Measurements from ENCODE around the gene LRRC36. TPM values are rescaled to one million over a fixed set of nuclear protein-coding genes. Genes with fewer than 3 reads are reported as not detected.
"Not testable (repeated sequence)": the region's sequence is repeated elsewhere in the genome, so short reads cannot be mapped to it uniquely, and the experiment has no call there.

The LRRC36 gene
- total RNA-seq, 3 donors from 2014 or later (not counting 1 experiment from before 2014, with no cell fraction given): not detected

DNA sequence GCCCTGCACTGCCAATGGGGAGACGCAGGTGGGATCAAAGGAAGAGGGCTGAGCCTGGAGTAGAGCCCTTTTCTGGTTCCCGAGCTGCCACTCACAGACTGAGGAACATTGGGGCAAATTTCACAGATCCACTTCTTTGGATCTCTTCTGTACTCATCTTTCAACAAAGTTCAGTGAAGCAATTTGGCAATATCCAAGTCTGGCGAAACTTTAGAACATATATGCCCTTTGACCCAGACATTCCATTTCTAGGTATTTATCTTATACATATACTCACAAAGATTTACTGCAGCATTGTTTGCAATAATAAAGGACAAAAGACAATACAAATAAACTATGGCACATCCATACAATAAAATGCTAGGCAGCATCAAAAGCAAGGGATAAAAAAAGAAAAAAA, 84.7 kb downstream of the LRRC36 start:
- 89% methylated on average over 3 of the region's 3 CpGs for WGBS (ENCODE audit: insufficient coverage)
- Mint-ChIP-seq H3K4me1 (peaks cover under 1 to 6% of the 10 kb centered on the region in 2 donors), H3K4me3 (no peak overlapping the region), H3K27ac (no peak overlapping the region), H3K36me3 (no peaks in the 10 kb centered on the region), H3K27me3 (ENCODE audit: low read depth in 2 of 2) (peaks cover 0 to 8% of the 10 kb centered on the region in 2 donors), H3K9me3 (no peaks in the 10 kb centered on the region)
- no peak for ATAC-seq
- intact Hi-C loops (cut with micrococcal nuclease): no loop called here
- Histone ChIP-seq H3K4me1 (ENCODE audit: control insufficient read depth, insufficient read depth, low read length) (peaks cover 4% of the 10 kb centered on the region), H3K4me3 (ENCODE audit: low read length) (no peak overlapping the region), H3K27ac (ENCODE audit: low read length) (no peak overlapping the region), H3K9me3 (ENCODE audit: control insufficient read depth, insufficient read depth, low read length) (no peaks in the 10 kb centered on the region), H3K36me3 (ENCODE audit: control insufficient read depth, insufficient read depth, low read length) (no peaks in the 10 kb centered on the region), H3K27me3 (ENCODE audit: control insufficient read depth, insufficient read depth, low read length) (no peaks in the 10 kb centered on the region)
- TF ChIP-seq CTCF (IDR thresholded peaks at IDR 0.05): no peak
- DNase-seq: no peak

GRCh38 chr16:67412294-67412693, 85.7 kb downstream of the LRRC36 start:
- no peaks in the 10 kb centered on the region for H3K36me3 Mint-ChIP-seq
- WGBS (ENCODE audit: insufficient coverage): 51% methylated on average over 2 of the region's 2 CpGs
- TF ChIP-seq CTCF (IDR thresholded peaks at IDR 0.05): no peak

DNA sequence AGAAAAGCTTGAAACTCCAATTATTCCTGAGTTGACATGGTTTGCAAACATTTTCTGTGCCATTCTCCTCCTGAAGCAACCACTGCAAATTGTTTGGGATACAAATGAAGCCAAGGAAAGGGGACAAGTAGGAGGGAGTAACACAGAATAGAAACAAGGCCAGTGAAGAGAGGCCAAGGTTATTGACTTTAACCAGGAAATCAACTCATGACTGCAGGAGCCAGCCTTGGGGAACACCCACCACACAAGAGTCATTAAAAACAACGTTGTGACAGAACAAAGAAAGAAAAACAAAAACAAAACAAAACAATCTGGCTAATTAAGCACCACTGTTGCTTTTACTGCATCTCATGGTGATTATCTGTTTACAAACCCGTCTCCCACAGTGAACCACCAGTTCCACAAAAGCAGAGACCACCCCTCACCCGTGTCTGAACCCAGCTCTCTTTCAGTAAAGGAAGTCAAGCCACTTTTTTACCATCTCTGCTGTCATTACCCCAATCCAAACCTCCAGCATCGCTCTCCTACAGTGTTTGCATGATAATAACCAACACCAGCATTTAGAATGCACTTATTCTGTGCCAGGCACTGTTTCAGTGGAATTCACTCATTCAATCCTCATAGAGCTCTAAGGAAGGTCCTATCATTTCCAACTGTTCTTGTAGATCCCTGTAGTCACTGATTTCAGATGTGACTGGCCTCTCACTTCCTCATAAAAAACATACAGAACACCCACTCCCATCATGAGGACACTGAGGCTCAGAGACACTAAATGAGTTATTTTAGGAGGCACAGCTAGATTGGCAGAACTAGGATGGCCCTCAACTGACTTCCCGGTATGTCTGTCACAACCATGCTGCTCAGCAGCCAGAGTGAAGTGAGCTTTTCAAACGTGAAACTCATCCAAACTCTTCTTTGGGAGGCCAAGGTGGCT, 87.6 kb downstream of the LRRC36 start:
- no peaks in the 10 kb centered on the region for H3K36me3 Mint-ChIP-seq
- Histone ChIP-seq H3K4me3 (ENCODE audit: low read length) (no peak overlapping the region), H3K27ac (ENCODE audit: low read length) (no peak overlapping the region), H3K27me3 (ENCODE audit: control insufficient read depth, insufficient read depth, low read length) (peaks cover 2% of the 10 kb centered on the region), H3K9me3 (ENCODE audit: control insufficient read depth, insufficient read depth, low read length) (no peaks in the 10 kb centered on the region), H3K4me1 (ENCODE audit: control insufficient read depth, insufficient read depth, low read length) (peaks cover 8% of the 10 kb centered on the region), H3K36me3 (ENCODE audit: control insufficient read depth, insufficient read depth, low read length) (no peaks in the 10 kb centered on the region)
- no peaks in the 10 kb centered on the region for H3K9me3 Mint-ChIP-seq
- WGBS (ENCODE audit: insufficient coverage): 79% methylated on average over 6 of the region's 6 CpGs
- peaks cover 8 to 16% of the 10 kb centered on the region in 2 donors for H3K27me3 Mint-ChIP-seq (ENCODE audit: low read depth in 2 of 2)
- intact Hi-C loops (cut with micrococcal nuclease): no loop called here
- ATAC-seq: no peak
- H3K27ac Mint-ChIP-seq: no peak overlapping the region
- H3K4me1 Mint-ChIP-seq: peaks cover 6 to 11% of the 10 kb centered on the region in 2 donors
- no peak overlapping the region for H3K4me3 Mint-ChIP-seq
- DNase-seq: no peak
- no peak for TF ChIP-seq CTCF (IDR thresholded peaks at IDR 0.05)

More at GRCh38 chr16:67412294-67412693, 85.7 kb downstream of the LRRC36 start:
- Mint-ChIP-seq H3K27me3 (ENCODE audit: low read depth in 2 of 2) (peaks cover 1 to 13% of the 10 kb centered on the region in 2 donors), H3K4me1 (peaks cover 6 to 11% of the 10 kb centered on the region in 2 donors), H3K27ac (no peak overlapping the region), H3K9me3 (no peaks in the 10 kb centered on the region), H3K4me3 (no peak overlapping the region)
- intact Hi-C loops (cut with micrococcal nuclease): no loop called here
- Histone ChIP-seq H3K27me3 (ENCODE audit: control insufficient read depth, insufficient read depth, low read length) (peaks cover 2% of the 10 kb centered on the region), H3K9me3 (ENCODE audit: control insufficient read depth, insufficient read depth, low read length) (no peaks in the 10 kb centered on the region), H3K27ac (ENCODE audit: low read length) (no peak overlapping the region), H3K4me1 (ENCODE audit: control insufficient read depth, insufficient read depth, low read length) (peaks cover 8% of the 10 kb centered on the region), H3K4me3 (ENCODE audit: low read length) (no peak overlapping the region), H3K36me3 (ENCODE audit: control insufficient read depth, insufficient read depth, low read length) (no peaks in the 10 kb centered on the region)
- no peak for ATAC-seq
- DNase-seq: no peak

- DNase-seq; H3K27ac Mint-ChIP-seq; H3K27ac ChIP-seq (ENCODE audit: low read length); intact Hi-C loops (cut with micrococcal nuclease); H3K36me3 ChIP-seq (ENCODE audit: control insufficient read depth, insufficient read depth, low read length); H3K4me3 ChIP-seq (ENCODE audit: low read length); H3K27me3 ChIP-seq (ENCODE audit: control insufficient read depth, insufficient read depth, low read length); H3K4me1 ChIP-seq (ENCODE audit: control insufficient read depth, insufficient read depth, low read length); H3K9me3 Mint-ChIP-seq; ATAC-seq; H3K9me3 ChIP-seq (ENCODE audit: control insufficient read depth, insufficient read depth, low read length); H3K36me3 Mint-ChIP-seq: not testable (repeated sequence)
- H3K4me1 Mint-ChIP-seq: peaks cover 6 to 11% of the 10 kb centered on the region in 2 donors
- H3K4me3 Mint-ChIP-seq: peak overlapping the region; percentile 69
- peaks cover 15 to 22% of the 10 kb centered on the region in 2 donors for H3K27me3 Mint-ChIP-seq (ENCODE audit: low read depth in 2 of 2)
- 96% methylated on average over 19 of the region's 19 CpGs for WGBS (ENCODE audit: insufficient coverage)
Measured at GRCh38 chr16:67415421-67415820, 88.8 kb downstream of the LRRC36 start.
